ENCODE data around the gene KLK4.
"Not testable (repeated sequence)": the region's sequence is repeated elsewhere in the genome, so short reads cannot be mapped to it uniquely, and the experiment has no call there.

Gene KLK4

GRCh38 chr19:50912727-50913716, 1.8 kb upstream of the KLK4 start:
- no peak for DNase-seq

- no peak for DNase-seq
Measured at GRCh38 chr19:50912102-50912599, 956 bp upstream of the KLK4 start.

DNA sequence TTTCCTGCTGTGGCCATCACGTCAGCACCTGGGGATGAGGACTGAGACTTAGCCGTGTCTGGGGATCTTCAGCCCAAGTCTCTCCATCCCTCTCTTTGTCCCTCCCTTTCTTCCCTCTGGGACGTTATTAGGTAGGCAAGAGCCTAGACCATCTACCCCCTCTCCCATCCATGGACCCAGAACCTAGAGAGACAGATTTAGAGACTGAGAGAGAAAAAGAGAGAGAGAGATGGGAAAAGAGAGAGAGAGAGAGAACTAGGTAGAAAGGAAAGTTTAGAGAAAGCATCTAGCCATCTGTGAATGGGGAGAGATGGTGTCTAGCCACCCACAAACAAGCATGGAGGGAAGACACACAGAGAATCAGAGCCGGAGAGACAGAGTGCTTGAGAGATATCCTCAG, 473 bp downstream of the KLK4 start:
- no peak for DNase-seq

DNA sequence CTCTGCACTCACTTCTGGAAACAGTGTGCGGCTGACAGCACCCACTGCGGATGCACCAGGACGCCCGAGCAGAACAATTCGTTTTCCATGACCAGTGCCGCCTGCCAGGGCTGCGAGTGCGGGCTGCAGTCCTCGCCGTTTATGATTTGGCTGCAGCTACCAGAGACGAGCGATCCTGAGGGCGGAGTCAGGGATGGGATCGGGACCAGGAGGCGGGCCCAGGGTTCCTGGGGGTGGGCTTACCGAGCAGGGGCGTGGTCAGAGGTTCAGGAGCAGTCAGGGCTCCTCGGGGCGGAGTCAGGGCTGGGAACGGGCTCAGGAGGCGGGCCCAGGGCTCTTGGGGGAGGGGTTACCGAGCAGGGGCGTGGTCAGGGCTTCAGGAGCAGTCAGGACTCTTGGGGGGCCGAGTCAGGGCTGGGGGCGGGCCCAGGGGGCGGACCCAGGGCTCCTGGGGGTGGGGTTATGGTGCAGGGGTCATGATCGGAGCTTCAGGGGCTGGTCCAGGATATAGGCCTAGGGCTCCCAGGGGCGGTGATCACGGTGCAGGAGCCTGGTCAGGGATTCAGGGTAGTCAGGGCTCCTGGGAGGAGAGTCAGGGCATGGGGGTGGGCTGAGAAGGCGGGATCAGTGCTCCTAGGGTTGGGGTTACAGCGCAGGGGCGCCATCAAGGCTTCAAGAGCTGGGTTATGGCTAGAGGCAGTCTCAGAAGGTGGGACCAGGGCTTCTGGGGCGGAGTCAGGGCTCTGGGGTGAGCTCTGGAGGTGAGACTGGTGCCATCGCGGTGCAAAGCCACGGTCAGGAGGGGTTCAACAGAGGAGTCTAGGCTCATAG, 1.7 kb downstream of the KLK4 start:
- DNase-seq = no peak

- no peak for DNase-seq
Measured at GRCh38 chr19:50908336-50908735, 2.9 kb downstream of the KLK4 start.

DNA sequence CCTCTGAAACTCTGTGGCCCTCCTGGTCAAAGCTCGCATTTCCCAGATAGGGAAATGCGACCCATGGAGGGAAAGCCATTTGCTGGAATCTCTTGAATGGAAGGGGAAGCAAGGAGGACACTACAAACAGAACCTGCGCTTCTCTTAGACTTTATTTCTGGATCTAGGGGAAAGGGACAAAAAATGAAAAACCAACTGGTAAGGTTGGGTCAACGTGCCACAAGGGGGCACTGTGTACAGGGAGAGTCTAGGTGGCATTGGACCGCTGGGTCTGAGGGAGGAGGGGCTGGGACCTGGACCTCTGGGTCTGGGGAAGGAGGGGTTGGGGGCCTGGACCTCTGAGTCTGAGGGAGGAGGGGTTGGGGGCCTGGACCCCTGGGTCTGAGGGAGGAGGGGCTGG, 5.0 kb downstream of the KLK4 start:
- DNase-seq = no peak

DNA sequence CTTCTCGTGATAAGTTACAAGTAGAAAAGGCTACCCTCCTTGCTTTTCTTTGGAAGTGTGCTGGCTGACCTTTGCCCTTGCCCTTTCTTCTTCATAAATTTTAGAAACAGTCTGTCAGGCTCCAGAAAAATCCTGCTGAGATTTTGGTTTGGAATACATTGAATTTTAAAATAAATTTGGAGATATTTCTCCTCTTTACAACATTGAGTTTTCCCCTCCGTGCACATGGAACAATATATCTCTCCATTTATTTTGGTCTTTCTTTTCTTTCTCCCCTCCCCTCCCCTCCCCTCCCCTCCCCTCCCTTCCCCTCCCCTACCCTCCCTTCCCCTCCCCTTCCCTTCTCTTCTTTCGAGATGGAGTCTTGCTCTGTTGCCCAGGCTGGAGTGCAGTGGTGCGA, 8.6 kb downstream of the KLK4 start:
- DNase-seq = no peak

GRCh38 chr19:50899569-50899968, 11.6 kb downstream of the KLK4 start:
- DNase-seq = no peak

DNA sequence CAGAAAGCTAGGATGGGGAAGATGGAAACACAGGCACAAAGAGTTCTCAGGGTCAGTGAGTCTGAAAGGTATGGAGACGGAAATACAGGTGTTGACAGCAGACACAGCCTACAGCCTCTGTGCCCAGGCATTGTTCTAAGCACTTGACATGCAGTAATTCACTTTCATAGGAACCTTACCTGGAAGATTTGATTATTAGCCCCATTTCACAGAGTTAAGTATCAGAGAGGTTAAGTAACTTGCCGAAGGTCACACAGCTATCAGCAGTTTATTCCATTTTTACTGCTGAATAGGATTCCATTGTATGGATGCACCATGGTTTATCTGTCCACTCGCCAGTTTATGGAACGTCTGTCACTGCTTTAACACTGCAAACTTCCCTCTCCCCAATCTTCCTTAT, 13.2 kb downstream of the KLK4 start:
- no peak for DNase-seq

DNA sequence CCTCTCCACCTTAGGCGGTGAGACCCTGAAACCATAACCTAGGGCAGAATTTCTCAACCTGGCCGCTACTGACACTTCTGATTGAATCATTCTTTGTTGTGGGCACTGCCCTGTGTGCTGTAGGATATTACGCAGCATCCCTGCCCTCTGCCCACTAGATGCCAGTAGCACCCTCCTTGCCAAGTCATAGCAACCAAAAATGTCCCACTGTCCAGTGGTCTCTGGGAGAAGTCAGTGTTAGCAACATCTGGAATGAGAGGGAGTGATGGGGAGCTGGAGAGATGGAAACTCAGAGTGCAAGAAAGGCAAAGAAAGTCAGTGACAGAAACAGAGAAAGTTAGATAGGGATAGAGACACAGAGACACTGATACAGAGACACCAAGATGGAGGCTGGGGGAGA, 13.6 kb downstream of the KLK4 start:
- no peak for DNase-seq

DNA sequence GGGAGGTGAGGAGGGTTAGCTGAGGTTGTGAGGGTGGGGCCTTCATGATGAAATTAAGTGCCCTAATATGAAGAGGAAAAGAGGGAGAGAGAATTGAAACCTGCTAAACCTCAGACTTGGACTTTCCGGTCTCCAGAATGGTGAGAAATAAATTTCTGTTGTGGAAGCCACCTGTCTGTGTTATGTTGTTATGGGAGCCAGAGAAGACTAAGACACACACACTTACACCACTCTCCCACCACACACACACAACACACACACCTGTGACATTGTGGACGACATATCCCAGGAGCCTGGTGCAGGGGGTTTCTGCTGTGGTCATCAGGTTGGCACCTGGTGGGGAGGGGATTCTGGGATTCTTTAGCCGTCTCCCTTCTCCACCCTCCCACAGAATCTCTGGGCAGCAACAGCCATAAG, 14.0 kb downstream of the KLK4 start:
- no peak for DNase-seq

DNA sequence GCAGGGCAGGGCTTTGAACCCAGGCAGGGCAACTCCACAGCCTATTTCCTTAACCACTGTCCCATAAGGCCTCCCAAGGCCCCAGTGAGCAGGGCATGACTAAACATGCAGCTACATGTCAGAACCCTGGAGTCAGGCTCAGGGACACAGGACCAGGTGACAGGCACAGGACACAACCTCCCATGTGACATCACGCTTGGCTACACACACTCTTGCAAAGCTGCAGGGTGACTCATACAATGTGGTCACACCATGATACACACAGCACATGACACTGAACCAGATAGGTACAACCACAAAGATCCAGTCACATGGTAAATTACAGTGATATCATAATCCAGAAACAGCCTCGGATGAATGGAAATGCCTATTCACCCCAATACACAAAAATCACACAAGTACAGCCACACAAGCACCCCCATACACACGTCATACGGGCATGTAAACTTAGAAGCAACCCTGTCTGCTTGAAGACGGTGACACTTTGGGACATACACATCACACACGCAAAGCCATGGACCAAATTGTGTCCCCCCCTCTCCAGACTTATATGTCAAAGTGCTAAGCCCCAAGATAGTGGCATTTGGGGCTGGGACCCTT, 14.5 kb downstream of the KLK4 start:
- DNase-seq = no peak

GRCh38 chr19:50896089-50896590, 15.1 kb downstream of the KLK4 start:
- not testable (repeated sequence) for DNase-seq

DNA sequence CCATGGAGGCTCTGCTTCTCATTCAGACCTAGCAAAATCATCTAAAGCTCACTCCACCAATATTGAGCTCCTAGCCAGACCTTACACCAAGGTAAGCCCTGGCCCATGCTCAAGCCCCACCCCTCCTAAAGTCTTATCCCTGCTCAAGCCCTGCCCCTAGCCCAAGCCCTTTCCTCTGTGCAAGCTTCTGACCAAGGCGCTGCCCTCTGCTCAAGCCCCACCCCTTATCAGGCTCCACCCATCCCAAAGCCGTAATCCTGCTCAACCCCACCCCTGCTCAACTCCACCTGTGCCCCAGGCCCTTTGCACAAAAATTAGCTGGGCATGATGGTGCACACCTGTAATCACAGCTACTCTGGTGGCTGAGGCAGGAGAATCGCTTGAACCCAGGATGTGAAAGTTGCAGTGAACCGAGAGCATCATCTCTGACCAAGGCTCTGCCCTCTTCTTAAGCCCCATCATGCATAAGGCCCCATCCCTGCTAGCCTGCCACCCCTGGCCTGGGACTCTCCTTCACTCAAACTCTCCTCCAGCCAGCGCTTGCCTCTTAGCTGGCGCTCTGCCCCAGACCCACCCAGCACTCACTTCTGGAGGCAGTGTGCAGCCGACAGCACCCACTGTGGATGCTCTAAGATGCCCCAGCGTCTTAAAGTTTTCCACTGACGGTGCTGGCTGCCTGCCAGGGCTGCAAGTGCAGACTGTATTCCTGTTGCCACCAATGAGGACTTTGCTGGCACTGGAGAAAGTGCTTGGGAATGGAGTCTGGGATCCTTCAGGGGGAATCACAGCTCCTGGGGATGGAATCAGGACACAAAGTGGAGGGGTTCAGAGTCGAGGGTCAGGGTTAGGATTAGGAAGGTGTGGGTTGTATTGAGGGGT, 16.5 kb downstream of the KLK4 start:
- DNase-seq = no peak

GRCh38 chr19:50893047-50893736, 18.0 kb downstream of the KLK4 start:
- DNase-seq = no peak

GRCh38 chr19:50891253-50891625, 20.0 kb downstream of the KLK4 start:
- DNase-seq = no peak

DNA sequence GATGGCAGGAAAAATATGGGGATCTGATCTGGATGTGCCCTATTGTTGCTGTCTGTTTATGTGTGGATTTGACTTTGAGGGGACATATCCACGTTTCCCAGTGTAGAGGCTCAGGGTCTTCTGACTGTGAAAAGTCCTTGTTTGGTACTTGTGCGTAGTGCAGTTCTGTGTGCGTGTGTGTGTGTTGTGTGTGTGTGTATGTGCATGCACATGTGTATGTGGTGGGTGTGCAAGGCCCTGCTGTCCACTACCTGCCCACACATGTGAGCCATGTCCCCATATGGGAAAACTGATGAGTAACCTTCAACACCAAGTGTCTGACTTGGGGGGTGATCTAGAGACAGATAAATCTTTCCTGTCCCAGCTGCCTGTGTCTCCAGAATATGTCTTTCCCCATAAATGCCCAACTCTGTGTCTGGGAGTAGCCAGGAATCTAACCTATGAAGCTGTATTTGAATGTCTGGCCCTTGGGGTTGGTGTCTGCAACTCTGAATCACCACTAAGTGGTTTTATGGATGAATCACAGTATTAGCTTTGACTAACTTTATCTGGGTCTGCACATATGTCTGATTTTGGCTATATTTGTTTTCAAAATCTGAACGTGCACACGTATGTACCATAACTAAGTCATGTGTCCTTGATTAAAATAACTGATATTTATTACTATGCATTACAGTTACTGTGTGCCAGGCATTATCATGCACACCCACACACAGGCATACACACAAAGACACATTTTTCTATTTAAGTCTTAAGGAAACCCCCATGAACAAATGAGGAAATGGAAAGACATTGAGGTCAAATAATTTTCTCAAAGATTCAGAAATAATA, 20.6 kb downstream of the KLK4 start:
- DNase-seq = no peak

DNA sequence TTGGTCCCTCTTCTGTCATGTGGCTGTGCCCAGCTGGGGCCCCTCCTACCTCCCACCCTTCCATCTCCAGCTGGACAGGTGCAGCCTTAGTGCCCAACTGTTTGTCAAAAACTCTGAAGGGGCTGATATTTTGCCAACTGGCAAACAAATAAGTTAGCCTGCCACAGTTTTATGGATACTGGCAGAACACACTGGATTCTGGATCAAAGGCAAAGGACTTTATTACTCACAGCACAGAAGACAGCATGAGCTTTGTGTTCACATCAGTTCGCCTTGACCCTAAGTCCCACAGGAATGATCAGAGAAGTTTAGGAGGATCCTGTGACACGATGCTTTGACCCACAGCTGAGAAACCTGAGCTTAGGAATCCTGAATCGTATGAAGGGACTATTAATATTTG, 21.6 kb downstream of the KLK4 start:
- DNase-seq = no peak

- no peak for DNase-seq
Measured at GRCh38 chr19:50882188-50882587, 29.0 kb downstream of the KLK4 start.

DNA sequence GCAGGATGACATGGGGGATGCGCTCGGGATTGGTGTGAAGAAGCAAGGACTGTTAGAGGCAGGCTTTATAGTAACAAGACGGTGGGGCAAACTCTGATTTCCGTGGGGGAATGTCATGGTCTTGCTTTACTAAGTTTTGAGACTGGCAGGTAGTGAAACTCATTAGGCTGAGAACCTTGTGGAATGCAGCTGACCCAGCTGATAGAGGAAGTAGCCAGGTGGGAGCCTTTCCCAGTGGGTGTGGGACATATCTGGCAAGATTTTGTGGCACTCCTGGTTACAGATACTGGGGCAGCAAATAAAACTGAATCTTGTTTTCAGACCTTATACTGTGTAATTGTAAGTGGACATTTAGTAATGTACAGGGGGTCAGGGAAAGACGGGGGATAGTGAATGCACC, 31.0 kb downstream of the KLK4 start:
- no peak for DNase-seq

GRCh38 chr19:50878851-50879250, 32.3 kb downstream of the KLK4 start:
- no peak for DNase-seq
